Vagina (tissue), 2 donors: ENCODE results near the gene SYTL3.

Source experiments
- POLR2A ChIP-seq, 2 donors: fragments of 450-650 bp; IDR thresholded peaks; one replicate each; pipeline ENCODE4 v1.6.1; 2017; ENCODE audit warnings: antibody characterized with exemption in 2 of 2, mild to moderate bottlenecking in 2 of 2, moderate library complexity in 2 of 2
- POLR2AphosphoS5 ChIP-seq, 2 donors: sonication (generic); formaldehyde crosslinking; IDR thresholded peaks; one replicate each; pipeline ENCODE4 v1.9.0; 2017; ENCODE audit warnings: antibody characterized with exemption in 2 of 2, mild to moderate bottlenecking in 2 of 2, low read depth in 1 of 2; ENCODE audit not compliant: insufficient read depth in 1 of 2

GRCh38 chr6:158635427-158636073 is 14.3 kb upstream of the SYTL3 start:
- no peak for TF ChIP-seq POLR2A (IDR thresholded peaks at IDR 0.05)
- TF ChIP-seq POLR2AphosphoS5 (IDR thresholded peaks at IDR 0.05; ENCODE audit: insufficient read depth in 1 of 2, low read depth in 1 of 2): no peak
